ENCODE measurements around the gene COL18A1. TPM values are rescaled to one million over a fixed set of nuclear protein-coding genes. Genes with fewer than 3 reads are reported as not detected.

COL18A1 gene
- polyA plus RNA-seq, 2 of the 4 experiments (the other 2 are of a cell fraction) = 17.3 to 88.4 TPM

GRCh38 chr21:45531393-45532215 lies 126.6 kb downstream of the COL18A1 start (continued):
- TF ChIP-seq, protein P1, sequence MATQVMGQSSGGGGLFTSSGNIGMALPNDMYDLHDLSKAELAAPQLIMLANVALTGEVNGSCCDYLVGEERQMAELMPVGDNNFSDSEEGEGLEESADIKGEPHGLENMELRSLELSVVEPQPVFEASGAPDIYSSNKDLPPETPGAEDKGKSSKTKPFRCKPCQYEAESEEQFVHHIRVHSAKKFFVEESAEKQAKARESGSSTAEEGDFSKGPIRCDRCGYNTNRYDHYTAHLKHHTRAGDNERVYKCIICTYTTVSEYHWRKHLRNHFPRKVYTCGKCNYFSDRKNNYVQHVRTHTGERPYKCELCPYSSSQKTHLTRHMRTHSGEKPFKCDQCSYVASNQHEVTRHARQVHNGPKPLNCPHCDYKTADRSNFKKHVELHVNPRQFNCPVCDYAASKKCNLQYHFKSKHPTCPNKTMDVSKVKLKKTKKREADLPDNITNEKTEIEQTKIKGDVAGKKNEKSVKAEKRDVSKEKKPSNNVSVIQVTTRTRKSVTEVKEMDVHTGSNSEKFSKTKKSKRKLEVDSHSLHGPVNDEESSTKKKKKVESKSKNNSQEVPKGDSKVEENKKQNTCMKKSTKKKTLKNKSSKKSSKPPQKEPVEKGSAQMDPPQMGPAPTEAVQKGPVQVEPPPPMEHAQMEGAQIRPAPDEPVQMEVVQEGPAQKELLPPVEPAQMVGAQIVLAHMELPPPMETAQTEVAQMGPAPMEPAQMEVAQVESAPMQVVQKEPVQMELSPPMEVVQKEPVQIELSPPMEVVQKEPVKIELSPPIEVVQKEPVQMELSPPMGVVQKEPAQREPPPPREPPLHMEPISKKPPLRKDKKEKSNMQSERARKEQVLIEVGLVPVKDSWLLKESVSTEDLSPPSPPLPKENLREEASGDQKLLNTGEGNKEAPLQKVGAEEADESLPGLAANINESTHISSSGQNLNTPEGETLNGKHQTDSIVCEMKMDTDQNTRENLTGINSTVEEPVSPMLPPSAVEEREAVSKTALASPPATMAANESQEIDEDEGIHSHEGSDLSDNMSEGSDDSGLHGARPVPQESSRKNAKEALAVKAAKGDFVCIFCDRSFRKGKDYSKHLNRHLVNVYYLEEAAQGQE (IDR thresholded peaks at IDR 0.05) = no peak
- TF ChIP-seq CEBPB (IDR thresholded peaks at IDR 0.05) (no peak), CHD2 (IDR thresholded peaks at IDR 0.05; ENCODE audit: low read length, partially characterized antibody) (no peak), MAFK (IDR thresholded peaks at IDR 0.05; ENCODE audit: partially characterized antibody) (no peak)
- TF ChIP-seq, protein P2, sequence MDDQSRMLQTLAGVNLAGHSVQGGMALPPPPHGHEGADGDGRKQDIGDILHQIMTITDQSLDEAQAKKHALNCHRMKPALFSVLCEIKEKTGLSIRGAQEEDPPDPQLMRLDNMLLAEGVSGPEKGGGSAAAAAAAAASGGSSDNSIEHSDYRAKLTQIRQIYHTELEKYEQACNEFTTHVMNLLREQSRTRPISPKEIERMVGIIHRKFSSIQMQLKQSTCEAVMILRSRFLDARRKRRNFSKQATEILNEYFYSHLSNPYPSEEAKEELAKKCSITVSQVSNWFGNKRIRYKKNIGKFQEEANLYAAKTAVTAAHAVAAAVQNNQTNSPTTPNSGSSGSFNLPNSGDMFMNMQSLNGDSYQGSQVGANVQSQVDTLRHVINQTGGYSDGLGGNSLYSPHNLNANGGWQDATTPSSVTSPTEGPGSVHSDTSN (IDR thresholded peaks at IDR 0.05) = no peak
- TF ChIP-seq, protein P3, sequence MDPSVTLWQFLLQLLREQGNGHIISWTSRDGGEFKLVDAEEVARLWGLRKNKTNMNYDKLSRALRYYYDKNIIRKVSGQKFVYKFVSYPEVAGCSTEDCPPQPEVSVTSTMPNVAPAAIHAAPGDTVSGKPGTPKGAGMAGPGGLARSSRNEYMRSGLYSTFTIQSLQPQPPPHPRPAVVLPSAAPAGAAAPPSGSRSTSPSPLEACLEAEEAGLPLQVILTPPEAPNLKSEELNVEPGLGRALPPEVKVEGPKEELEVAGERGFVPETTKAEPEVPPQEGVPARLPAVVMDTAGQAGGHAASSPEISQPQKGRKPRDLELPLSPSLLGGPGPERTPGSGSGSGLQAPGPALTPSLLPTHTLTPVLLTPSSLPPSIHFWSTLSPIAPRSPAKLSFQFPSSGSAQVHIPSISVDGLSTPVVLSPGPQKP (IDR thresholded peaks at IDR 0.05; ENCODE audit: low read depth, low read length) = no peak

- Histone ChIP-seq H3K9me3 (no peaks in the 10 kb centered on the region), H3K4me1 (no peaks in the 10 kb centered on the region), H3K27ac (no peak overlapping the region), H3K4me3 (no peak overlapping the region), H3K4me2 (no peak overlapping the region)
- ChIA-PET CTCF (interaction anchor here (1.7 kb wide), 1 partner anchor 16 kb away, joined by 4 read pairs; no protein-coding TSS in a partner anchor), POLR2A (no interaction called here)
- DNase-seq (ENCODE audit: low read depth in 1 of 2, low spot score in 1 of 2) = no peak
- WGBS (ENCODE audit: missing lambda C conversion rate) = 83% methylated on average over 5 of the region's 7 CpGs
- no peak for ATAC-seq
- TF ChIP-seq CHD2 (IDR thresholded peaks at IDR 0.05; ENCODE audit: low read length, partially characterized antibody) = no peak
- no peak for TF ChIP-seq BHLHE40 (IDR thresholded peaks at IDR 0.05; ENCODE audit: low read depth, low read length)
- no peak for TF ChIP-seq TP53 (CRISPR knock-in tag; IDR thresholded peaks at IDR 0.05)
- TF ChIP-seq NR3C1 (IDR thresholded peaks at IDR 0.05) = no peak
- TF ChIP-seq SMC3 (IDR thresholded peaks at IDR 0.05) = no peak
- TF ChIP-seq EHMT2 (IDR thresholded peaks at IDR 0.05; ENCODE audit: low read depth) = no peak
- no peak for TF ChIP-seq RCOR1 (IDR thresholded peaks at IDR 0.05; ENCODE audit: low read depth, low read length)
- no peak for TF ChIP-seq EP300 (IDR thresholded peaks at IDR 0.05)
- TF ChIP-seq NPAS2 (CRISPR knock-in tag; IDR thresholded peaks at IDR 0.05; ENCODE audit: borderline replicate concordance) = no peak
- TF ChIP-seq, protein P2 (IDR thresholded peaks at IDR 0.05) = no peak
- no peak for TF ChIP-seq CEBPB (IDR thresholded peaks at IDR 0.05)
- TF ChIP-seq HES2 (IDR thresholded peaks at IDR 0.05) = no peak
- TF ChIP-seq CTCF (IDR thresholded peaks at IDR 0.05) = no peak
- no peak for TF ChIP-seq GATA3 (IDR thresholded peaks at IDR 0.05; ENCODE audit: borderline replicate concordance)
- TF ChIP-seq ZNF302 (CRISPR knock-in tag; IDR thresholded peaks at IDR 0.05) = no peak
- no peak for TF ChIP-seq MAZ (IDR thresholded peaks at IDR 0.05; ENCODE audit: borderline replicate concordance, low read depth, low read length)
- TF ChIP-seq, protein P1 (IDR thresholded peaks at IDR 0.05) = no peak
- no peak for FAIRE-seq
Measured at GRCh38 chr21:45532826-45533360, 127.9 kb downstream of the COL18A1 start.

Measured in A549 (cell line).